GM21825 (cell line): ENCODE measurements around the gene SNRPF.
"Not testable (repeated sequence)": the region's sequence is repeated elsewhere in the genome, so short reads cannot be mapped to it uniquely, and the experiment has no call there.

Experiments
- ATAC-seq: cut with Tn5 transposase; IDR thresholded peaks from one replicate; pipeline ENCODE4 v1.9.1; 2021; ENCODE audit warnings: mild to moderate bottlenecking, moderate library complexity; ENCODE audit not compliant: unreplicated experiment

Gene SNRPF

DNA sequence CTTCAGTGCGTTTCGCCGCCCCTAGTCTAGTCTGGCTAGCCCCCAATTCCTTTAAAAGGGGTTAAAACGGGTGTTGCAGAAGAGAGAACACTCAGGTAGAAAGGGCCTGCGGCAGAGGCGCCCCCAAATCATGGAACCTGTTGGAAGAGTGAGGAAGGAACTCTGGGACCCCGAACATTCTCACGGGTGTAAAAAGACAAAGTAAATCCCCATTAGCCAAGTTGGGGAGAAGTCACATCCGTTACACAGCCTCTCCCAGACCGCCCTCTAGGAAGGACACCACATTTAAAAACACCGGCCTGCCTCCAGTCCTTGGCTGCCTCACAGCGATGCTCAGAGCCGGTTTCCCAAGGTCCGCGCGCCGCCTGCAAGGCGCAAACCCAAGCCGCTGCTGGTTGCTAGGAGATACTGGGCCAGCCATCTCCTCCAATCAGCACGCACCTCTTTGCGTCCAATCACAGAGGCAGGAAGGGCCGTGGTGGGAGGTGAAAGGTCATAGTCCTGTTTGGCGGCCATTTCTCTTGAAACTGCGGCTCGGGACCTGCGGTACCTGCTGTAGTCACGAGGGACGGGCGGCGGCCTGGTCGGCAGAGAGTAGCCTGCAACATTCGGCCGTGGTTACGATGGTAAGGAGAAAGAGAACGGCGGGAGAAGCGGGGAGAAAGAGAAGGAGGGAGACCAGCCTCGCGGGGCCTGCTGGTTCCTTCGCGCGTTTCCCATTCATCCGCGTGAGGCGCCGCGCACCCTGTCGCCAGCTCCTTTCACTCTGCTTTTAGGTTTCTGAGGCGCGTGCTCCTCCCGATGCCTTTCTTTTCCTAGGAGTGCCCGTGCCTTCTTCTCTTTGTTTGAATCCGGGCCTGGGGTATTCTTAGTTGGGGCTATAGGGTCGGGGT is at the start of gene SNRPF:
SNRPF (plus strand) TSS at position 502 of the 893 bp plus-strand sequence; CDS start at position 624, 122 bp downstream.
- peak; percentile 100 for ATAC-seq

DNA sequence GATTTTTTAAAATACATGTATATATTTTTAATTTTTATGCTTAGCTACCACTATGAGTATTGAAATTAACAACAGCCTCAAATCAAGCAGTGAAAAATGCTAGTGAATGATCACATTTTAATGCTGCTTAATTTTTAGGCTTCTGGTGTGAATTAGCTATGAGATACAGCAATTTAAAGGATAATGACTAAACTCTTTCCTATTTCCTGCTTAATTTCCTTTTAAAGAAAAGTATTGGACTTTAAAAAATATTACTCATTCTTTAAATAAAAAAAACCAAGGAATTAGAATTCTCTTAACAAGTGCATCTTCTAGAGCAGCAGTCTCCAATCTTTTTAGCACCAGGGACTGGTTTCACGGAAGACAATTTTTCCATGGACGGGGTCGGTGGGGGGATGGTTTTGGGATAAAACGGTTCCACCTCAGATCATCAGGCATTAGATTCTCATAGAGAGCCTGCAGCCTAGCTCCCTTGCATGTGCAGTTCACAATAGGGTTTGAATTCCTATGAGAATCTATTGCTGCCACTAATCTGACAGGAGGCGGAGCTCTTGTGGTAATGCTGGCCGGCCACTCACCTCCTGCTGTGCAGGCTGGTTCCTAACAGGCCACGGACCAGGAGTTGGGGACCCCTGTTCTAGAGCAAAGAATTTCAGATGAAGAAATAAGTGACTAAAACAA is 49.6 kb upstream of the SNRPF start:
- ATAC-seq = no peak

DNA sequence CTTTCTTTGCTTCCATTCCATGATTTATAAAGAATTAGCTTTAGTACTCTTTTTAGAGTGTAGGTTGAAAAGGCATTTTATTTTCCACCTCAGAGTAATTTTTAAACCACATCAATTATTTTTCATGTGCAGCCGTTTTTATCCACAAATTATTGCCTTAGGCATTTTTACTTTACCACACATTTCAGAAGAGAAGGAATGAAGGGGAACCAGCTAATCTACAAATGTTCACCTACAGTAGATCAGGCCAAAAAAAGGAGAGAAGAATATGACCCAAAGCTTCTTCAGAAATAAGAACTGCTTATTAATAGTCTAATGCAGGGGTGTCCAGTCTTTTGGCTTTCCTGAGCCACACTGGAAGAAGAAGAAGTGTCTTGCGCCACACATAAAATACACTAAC is 48.3 kb upstream of the SNRPF start:
- ATAC-seq = no peak

DNA sequence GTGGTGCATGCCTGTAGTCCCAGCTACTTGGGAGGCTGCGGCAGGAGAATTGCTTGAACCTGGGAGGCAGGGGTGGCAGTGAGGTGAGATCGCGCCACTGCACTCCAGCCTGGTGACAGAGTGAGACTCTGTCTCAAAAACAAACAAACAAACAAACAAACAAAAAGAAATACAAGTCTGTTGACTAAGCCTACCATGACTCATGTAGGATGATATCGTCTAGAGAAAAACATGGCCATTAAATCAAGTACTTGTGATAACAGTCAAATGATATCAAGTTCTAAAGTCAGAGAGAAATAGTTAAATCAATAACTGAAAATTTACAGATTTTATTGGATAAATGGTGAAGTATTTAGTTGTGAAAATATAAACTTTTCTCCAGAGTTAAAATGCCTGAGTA is 46.6 kb upstream of the SNRPF start:
- not testable (repeated sequence) for ATAC-seq

DNA sequence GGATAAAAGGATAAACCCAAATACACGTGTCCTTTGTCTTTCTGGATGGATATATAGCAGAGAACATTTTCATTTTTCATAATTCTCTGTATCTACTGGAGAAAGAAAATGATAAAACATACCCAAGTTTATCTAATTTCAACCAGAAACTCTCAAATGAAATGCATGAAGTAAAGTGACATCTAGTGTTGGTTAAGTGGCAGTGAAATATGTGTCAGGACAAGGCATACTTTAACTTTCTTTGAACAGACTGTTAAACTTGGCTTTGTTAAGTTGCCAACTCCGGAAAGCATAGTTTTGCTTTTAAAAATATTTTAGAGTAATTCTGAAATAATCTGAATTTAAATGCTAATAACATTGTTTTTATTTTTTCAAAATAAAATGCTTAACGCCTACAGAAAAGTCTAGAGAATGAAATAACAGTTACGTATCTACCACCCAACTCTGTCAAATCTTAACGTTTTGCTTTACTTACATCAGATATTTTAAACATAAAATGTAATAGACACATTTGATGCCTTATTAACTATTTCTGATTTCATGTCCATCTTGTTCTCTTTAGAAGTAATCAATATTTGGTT is 43.0 kb upstream of the SNRPF start:
- no peak for ATAC-seq

DNA sequence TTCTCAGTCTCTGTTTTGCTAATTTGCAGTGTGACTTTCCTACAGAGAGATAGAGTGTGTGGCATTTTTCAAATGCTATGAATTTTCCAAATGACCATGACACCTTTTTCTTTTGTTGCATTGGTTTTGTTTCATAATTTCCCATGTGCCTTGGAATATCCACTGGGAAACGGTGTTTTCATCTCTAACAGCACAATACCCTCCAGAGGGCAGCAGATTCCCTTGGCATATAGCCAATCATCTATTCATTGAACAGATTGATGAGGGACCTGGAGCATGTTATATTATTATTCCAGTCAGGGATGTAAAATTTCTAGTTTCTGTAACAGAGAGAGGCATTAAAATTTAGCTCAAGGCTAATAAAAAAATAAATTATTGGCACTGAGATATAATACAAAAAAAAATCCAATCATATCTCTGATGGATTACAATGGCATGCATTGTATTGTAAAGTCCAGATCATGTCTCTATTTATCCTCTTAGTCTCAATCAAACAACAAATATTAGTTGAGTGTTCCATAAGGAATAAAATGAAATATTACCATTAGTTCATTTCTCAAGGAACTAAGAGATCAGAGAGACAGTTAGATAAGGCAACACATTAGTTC is 38.6 kb upstream of the SNRPF start:
- ATAC-seq = no peak

DNA sequence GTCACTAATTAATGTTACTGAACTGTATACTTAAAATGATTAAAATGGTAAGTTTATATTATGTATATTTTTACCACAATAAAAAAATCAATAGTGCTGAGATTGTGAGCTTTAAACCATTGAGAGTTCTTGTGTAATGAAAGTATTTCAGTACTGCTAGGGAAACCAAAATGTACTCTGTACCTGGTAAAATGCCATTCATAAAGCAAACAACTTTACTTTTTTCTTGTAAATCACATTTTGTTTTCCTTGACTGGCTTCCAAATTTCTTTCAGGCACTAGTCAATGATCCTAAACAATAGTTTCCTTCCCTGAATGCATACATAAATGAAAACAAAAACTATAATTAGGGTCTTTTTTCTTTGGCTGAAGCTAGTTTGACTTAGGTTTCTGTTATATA is 29.4 kb upstream of the SNRPF start:
- no peak for ATAC-seq

DNA sequence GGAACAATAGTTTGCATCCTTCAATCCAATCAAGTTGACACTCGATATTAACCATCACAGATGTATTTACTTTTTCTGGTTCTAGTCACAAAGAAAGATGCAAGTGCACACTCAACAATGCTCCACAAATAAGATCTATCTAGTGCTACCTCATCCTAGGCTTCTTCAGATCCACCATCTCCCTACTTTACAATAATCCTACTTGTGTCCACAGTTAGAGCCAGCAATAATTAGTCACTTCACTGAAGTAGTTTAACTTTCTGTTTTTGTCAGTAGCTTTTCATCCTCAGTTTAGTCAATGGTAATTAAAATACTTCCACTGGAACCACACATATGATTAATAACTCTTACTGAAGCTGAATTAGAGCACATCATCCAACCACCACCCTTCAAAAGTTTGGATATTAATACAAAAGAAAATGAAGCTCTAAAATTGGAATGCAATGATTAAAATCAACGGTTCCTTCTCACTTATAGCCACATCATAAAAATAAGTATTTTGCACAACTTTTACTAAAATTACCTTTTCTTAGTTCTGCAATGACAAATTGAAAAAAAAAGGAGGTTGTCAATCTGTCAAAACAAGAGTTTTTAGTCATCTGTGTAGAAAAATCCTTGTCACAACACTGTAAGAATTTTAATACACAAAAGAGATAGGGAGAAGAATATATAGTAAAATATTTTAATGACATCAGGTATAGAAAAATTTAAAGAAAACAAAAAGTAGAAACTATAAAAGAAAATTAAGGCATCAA is 28.2 kb upstream of the SNRPF start:
- ATAC-seq = no peak

DNA sequence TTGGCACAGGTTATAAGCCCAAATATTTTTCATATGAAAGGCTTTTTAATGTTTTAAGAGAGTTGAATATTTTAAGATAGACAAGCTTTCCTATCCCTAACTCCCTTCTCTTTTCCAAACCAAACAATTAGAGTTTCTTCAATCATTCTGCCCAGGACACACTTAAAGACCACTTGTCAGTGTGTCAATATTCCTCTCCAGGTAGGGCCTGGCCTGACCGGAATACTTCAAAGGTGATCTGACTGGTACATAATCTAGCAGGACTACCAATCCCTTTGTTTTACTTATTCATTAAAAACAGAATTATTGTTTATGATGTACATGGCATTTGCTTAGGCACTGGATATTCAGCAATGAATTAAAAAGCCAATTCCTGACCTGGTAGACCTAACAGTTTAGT is 24.2 kb upstream of the SNRPF start:
- no peak for ATAC-seq

DNA sequence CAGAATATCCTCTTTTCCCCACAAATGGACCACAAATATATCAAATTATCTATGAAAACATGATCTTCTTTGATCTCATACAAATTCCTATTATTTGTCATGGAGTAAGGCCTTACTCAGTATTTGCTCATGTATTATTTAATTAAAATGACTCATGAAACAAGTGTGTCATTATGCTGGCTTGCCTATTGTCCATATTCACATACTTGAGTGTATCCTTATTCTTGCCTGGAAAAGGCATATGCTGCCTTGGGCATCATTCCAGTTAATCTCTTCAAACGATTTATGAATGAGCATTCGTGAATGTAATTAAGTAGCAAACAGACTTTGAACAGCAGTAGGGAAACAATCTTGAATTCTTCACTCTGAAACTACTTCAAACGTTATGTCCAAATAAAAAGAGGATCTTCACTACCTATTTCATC is 22.6 kb upstream of the SNRPF start:
- ATAC-seq = no peak

DNA sequence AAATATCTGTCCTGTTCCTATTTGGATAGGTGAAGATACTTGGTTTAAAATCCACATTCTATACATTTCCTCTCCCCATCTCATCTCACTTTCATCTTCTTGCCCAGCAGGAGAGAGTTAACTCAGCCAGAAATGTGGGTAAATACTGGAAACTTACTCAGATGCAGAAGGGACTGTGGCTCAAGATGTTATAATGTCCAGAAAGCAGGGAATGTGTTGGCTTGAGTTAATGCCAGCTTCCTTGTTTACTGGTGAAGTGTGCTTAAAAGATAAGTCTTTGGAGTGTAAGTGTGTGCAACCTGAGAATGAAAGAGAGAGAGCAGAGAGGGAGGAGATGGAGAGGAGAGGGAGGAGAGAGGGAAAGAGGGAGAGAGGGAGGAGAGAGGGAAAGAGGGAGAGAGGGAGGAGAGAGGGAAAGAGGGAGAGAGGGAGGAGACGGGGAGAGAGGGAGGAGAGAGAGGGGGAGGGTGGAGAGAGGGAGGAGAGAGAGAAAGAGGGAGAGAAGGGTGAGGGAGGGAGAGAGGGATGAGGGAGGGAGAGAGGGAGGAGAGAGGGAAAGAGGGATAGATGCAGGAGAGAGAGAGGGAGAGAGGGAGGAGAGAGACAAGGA is 22.0 kb upstream of the SNRPF start:
- ATAC-seq = no peak

DNA sequence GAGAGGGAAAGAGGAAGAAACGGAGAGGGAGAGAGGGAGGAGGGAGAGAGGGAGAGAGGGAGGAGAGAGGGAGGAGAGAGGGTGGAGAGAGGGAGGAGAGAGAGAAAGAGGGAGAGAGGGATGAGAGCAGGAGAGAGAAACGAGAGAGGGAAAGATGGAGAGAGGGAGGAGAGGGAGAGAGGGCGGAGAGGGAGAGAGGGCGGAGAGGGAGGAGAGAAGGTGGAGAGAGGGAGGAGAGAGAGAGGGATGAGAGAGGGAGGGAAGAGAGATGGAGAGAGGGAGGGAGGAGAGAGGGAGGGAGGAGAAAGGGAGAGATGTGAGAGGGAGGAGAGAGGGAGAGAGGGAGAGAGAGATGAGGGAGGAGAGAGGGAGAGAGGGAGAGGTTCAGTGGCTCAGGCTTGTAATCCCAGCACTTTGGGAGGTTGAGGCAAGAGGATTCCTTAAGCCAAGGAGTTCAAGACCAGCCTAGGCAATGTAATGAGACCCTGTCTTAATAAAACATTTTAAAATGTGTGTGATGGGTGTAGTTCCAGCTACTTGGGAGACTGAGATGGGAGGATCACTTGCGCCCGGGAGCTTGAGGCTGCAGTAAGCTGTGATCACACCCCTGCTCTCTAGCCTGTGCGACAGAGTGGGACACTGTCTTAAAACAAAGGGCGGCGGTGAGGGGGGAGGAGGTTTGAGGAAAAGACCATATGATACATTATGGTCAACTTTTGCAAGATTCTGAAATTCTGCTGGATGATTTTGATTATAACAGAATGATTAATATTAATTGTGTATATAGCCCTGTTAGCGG is 21.3 kb upstream of the SNRPF start:
- no peak for ATAC-seq

DNA sequence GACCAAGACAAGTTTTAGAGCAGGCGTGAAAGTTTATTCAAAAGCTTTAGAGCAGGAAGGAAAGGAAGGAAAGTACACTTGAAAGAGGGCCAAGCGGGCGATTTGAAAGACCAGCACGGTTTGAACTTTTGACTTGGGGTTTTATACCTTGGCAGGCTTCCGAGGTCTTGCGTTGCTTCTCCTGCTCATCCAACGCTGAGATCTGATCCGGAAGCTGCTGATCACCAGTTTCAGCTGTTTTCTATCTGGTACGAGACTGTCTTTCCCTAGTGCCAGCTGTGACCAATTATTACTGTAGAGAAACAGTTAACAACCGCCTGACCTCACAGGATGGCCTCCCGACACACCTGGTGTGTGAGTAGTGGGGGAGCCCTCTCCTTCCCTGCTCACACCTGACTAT is 20.6 kb upstream of the SNRPF start:
- no peak for ATAC-seq

DNA sequence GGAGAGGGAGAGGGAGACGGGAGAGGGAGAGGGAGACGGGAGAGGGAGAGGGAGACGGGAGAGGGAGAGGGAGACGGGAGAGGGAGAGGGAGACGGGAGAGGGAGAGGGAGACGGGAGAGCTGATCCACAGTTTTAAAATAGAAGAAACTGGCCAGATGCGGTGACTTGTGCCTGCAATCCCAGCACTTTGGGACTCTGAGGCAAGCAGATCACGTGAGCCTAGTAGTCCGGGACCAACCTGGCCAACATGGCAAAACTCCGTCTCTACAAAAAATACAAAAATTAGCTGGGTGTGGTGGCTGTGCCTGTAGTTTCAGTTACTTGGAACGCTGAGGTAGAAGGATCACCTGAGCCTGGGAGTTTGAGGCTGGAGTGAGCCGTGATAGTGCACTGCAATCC is 16.3 kb upstream of the SNRPF start:
- not testable (repeated sequence) for ATAC-seq

DNA sequence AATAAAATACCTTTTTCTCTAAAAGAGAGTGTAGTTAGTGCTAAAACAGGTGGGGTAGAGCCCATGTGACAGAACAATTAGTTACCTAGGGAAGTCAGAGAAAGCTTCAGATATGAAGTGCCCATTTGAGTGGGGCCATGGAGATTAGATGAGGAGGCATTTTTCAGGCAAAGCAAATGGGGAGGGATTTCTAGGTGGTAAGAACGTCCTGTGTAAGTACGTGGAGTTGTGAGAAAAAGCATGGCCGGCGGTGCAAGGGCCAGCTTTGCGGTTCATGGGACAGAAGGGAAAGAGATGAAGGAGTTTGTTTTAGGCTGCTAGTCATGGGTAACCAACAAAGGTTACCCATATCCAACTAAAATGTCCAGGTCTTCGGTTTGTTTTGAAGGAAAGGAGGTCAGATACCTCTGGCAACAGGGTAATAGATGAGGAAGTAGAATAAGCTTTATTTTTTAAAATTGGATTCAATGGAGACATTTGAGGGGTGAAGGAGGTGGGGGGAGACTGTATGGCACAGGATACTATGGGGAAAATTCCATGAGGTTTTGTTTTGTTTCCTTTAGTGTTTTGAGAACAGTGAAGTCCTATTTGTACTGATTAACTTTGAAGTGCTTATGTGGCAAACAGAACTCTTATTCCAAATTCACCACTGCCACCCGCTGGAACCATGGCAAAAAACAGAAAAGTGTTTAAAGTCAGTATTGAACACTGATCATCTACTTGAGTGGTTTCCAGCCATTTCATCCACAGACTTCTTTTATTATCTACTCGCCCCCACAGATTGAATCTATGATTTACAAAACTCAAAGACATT is 10.0 kb upstream of the SNRPF start:
- ATAC-seq = no peak

DNA sequence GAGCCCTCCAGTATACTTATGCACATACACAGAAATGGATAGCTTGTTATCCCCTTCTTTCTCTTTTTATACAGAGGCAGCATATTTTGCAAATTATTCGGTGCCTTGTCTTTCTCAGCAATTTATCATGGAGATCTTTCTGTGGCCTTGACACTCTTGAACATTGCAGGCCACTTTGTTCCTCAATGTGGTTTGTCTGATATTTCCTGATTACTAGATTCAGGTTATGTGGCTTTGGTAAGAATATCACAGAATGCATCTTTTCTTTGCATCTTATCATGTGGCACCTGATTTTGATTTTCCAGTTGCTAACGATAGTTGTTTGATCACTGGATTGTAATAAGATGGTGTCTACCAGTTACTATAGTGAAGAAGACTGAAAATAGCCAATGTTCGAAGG is 7.1 kb upstream of the SNRPF start:
- ATAC-seq = no peak

DNA sequence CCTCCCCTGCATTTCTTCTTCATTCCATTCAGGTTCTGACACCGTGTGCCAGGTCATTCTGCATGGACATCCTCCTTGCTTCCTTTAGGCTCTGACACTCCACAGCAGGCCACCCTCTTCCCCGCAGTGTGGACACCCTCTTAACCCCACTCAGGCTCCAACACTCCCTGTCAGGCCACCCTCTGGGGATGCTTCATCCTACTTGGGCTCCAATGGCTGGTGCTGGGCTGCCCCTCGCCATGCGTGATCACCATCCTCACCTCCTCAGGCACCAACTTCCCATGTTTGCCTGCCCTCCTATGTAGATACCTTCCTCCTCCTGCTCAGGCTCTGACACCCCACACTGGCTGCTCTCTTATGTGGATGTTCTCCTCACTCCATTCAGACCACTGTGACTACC is 6.6 kb upstream of the SNRPF start:
- ATAC-seq = no peak

DNA sequence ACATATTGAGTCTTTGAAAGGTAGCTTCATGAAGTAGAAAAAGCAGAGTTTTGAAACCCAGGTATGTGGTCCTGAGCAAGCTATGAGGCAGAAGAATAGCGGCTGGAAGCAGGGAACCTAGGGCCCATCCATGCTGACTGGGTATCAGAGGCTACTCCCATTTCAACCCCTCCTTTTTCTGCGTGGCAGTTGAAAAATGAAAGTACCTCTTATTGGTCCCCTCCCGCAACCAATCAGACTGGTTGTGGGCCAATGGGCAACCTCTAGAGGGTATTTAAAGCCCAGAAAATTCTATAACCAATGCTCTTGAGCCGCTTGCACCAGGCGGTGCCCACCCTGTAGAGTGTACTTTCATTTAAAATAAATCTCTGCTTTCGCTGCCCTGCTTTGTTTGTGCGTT is 1.6 kb upstream of the SNRPF start:
- no peak for ATAC-seq

DNA sequence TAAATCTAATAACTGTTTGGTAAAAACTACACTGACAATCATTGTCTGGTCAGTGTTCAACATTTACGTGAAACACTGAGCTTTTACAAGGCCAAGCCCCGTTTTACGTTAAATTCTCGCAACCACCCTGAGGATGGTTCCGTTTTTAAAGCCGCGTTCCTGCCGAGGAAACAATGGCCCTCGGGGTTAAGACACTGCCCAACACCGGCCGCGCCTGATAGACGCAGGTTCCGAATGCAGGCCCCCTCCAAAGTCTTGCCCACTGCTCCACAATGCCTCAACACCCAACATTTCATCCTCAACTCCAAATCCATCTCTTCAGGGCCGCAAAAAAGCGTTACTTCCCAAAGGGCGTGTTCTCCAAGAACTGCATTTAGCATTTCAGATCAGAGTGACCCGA is 953 bp upstream of the SNRPF start:
- ATAC-seq = no peak
